ENCODE data around the gene RFX8.

RFX8 gene

GRCh38 chr2:101485856-101486255 lies 10.9 kb upstream of the RFX8 start:
- Mint-ChIP-seq H3K4me1 (no peaks in the 10 kb centered on the region), H3K27ac (peak overlapping the region in 2 of 3 experiments; percentile 18 to 45), H3K27me3 (ENCODE audit: low read depth) (peaks cover 10% of the 10 kb centered on the region), H3K4me3 (no peak overlapping the region), H3K36me3 (ENCODE audit: low read depth) (no peaks in the 10 kb centered on the region), H3K9me3 (peaks cover 8% of the 10 kb centered on the region)
- TF ChIP-seq CTCF (IDR thresholded peaks at IDR 0.05; ENCODE audit: unreplicated experiment in 3 of 3): no peak

- H3K27me3 Mint-ChIP-seq (ENCODE audit: low read depth): peaks cover 16% of the 10 kb centered on the region
- TF ChIP-seq CTCF (IDR thresholded peaks at IDR 0.05; ENCODE audit: unreplicated experiment in 3 of 3): no peak
- H3K4me3 Mint-ChIP-seq: no peak overlapping the region
- no peak overlapping the region for H3K27ac Mint-ChIP-seq
- no peaks in the 10 kb centered on the region for H3K36me3 Mint-ChIP-seq (ENCODE audit: low read depth)
- H3K4me1 Mint-ChIP-seq: peaks cover 16% of the 10 kb centered on the region
- no peaks in the 10 kb centered on the region for H3K9me3 Mint-ChIP-seq
Observed at GRCh38 chr2:101480764-101481163, 5.9 kb upstream of the RFX8 start.

- Mint-ChIP-seq H3K4me3 (no peak overlapping the region), H3K36me3 (ENCODE audit: low read depth) (no peaks in the 10 kb centered on the region), H3K9me3 (no peaks in the 10 kb centered on the region), H3K4me1 (peaks cover 20% of the 10 kb centered on the region), H3K27ac (no peak overlapping the region), H3K27me3 (ENCODE audit: low read depth) (peaks cover 25% of the 10 kb centered on the region)
- no peak for TF ChIP-seq CTCF (IDR thresholded peaks at IDR 0.05; ENCODE audit: unreplicated experiment in 3 of 3)
Observed at GRCh38 chr2:101479810-101480209, 4.9 kb upstream of the RFX8 start.

GRCh38 chr2:101479328-101479727 lies 4.4 kb upstream of the RFX8 start:
- Mint-ChIP-seq H3K27me3 (ENCODE audit: low read depth) (peaks cover 27% of the 10 kb centered on the region), H3K9me3 (no peaks in the 10 kb centered on the region), H3K4me1 (peaks cover 20% of the 10 kb centered on the region), H3K36me3 (ENCODE audit: low read depth) (no peaks in the 10 kb centered on the region), H3K27ac (peak overlapping the region in 1 of 3 experiments; percentile 20), H3K4me3 (no peak overlapping the region)
- no peak for TF ChIP-seq CTCF (IDR thresholded peaks at IDR 0.05; ENCODE audit: unreplicated experiment in 3 of 3)

- no peak for TF ChIP-seq CTCF (IDR thresholded peaks at IDR 0.05; ENCODE audit: unreplicated experiment in 3 of 3)
- H3K36me3 Mint-ChIP-seq (ENCODE audit: low read depth): no peaks in the 10 kb centered on the region
- H3K9me3 Mint-ChIP-seq: no peaks in the 10 kb centered on the region
- H3K4me1 Mint-ChIP-seq: peaks cover 24% of the 10 kb centered on the region
- H3K27ac Mint-ChIP-seq: peak overlapping the region in 2 of 3 experiments; percentile 20 to 70
- peaks cover 25% of the 10 kb centered on the region for H3K27me3 Mint-ChIP-seq (ENCODE audit: low read depth)
- H3K4me3 Mint-ChIP-seq: peak overlapping the region in 1 of 3 experiments; percentile 11
Observed at GRCh38 chr2:101478181-101479001, 3.5 kb upstream of the RFX8 start.

- Mint-ChIP-seq H3K4me1 (peaks cover 26% of the 10 kb centered on the region), H3K9me3 (no peaks in the 10 kb centered on the region), H3K27ac (no peak overlapping the region), H3K27me3 (ENCODE audit: low read depth) (peaks cover 33% of the 10 kb centered on the region), H3K4me3 (no peak overlapping the region), H3K36me3 (ENCODE audit: low read depth) (no peaks in the 10 kb centered on the region)
- no peak for TF ChIP-seq CTCF (IDR thresholded peaks at IDR 0.05; ENCODE audit: unreplicated experiment in 3 of 3)
Observed at GRCh38 chr2:101477556-101477955, 2.6 kb upstream of the RFX8 start.

Data from nephron (organoid).